Left colon (tissue), 2 donors: ENCODE data around the gene NKAIN1. TPM values are rescaled to one million over a fixed set of nuclear protein-coding genes. Genes with fewer than 3 reads are reported as not detected.

Source experiments
- ATAC-seq: fragments of 200-7000 bp; cut with Tn5 transposase; one replicate; pipeline ENCODE4 v1.9.1; 2020; ENCODE audit warnings: mild to moderate bottlenecking, moderate library complexity
- DNase-seq, 2 donors: peaks; one replicate each; pipeline ENCODE4 v3.0.0-alpha.2; 2020
- intact Hi-C, 2 donors: fragments of 100-400 bp; cut with DNase I in 1 of 2; cut with micrococcal nuclease in 1 of 2; formaldehyde crosslinking; loops; one replicate each; pipeline versions ENCODE4 v1.11.2 to v1.14.0; 2022; cut with DNase I, micrococcal nuclease
- total RNA-seq, 2 donors: library from RNA; stranded (reverse); fragmentation: NEBNext Ultra II Directional; extraction: Animal tissue kit (Norgen Biotek cat#: 25700); gene quantifications; one replicate each; pipeline ENCODE4 v1.2.1, GENCODE V29; 2021
- donor health status: DM: no; HTN: no; CAD: no.
- donor health status: DM: yes; HTN: yes; CAD: no.

Gene NKAIN1
- total RNA-seq, 2 donors from 2014 or later = 0.09 to 0.20 TPM

GRCh38 chr1:31135973-31136600 lies 103.6 kb downstream of the NKAIN1 start:
- DNase-seq (no peak), ATAC-seq (no peak)
- intact Hi-C loops = no loop called here

- no peak for ATAC-seq
- no peak for DNase-seq
These were observed 106.3 kb downstream of the NKAIN1 start for GRCh38 chr1:31133368-31133767.

More at GRCh38 chr1:31133368-31133767, 106.3 kb downstream of the NKAIN1 start:
- intact Hi-C loops = no loop called here

Other genes starting within 250 kb of the NKAIN1 start
- gene PUM1, start 174.2 kb downstream of the NKAIN1 start, total RNA-seq = 100 to 1,000 TPM; 111 to 118 TPM
- 10 to 100 TPM; 22.5 to 31.8 TPM for gene SNRNP40, start 56.9 kb upstream of the NKAIN1 start, total RNA-seq
- gene ZCCHC17, start 57.1 kb upstream of the NKAIN1 start, total RNA-seq = 10 to 100 TPM; 14.4 to 19.4 TPM
- 1 to 10 TPM; 1.9 to 4.8 TPM for gene FABP3, start 133.2 kb upstream of the NKAIN1 start, total RNA-seq
- 100 to 1,000 TPM; 274 to 381 TPM for gene SERINC2, start 173.3 kb upstream of the NKAIN1 start, total RNA-seq